GM20431 (cell line): ENCODE results near the gene MYOM1.

ENCODE experiments used
- in situ Hi-C: fragments of 300-500 bp; cut with MseI, MboI; formaldehyde crosslinking; loops from one replicate; pipeline ENCODE4 v1.15.0; 2020; ENCODE audit warnings: low sequenced_read_pairs; ENCODE audit not compliant: unreplicated experiment

The MYOM1 gene

DNA sequence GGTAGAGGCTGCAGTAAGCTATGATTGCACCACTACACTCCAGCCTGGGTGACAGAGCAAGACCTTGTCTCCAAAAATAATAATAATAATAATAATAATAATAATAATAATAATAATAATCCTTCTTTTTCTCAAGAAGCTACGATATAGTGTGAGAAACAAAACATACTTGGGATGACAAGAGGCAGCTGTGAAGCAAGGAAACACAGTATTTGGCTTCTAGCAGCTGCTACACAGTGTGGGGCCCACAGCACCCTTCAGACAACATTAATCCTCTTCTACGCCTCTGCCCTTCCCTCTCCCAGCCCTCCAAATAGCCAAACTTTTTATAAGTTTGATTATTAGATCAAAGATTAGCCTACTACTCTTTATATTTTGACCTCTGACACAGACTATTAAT lies 62.2 kb downstream of the MYOM1 start:
- in situ Hi-C loops: no loop called here

DNA sequence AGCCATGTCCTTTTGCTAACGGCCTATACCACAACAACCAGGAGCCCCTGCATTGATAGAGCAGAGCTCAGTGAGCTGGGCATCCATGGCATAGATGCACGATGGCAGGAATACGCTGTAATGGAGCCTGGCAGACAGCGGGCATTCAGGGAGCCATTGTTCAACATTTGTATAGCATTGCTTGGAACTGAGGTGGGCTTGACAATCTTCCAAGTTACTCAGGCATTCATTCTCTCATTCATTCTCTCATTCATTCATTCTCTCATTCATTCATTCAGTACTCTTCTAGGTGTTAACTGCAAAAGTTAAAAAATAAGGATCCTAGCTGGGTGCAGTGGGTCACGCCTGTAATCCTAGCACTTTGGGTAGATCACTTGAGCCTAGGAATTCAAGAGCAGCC lies 62.7 kb downstream of the MYOM1 start:
- in situ Hi-C loops: no loop called here

GRCh38 chr18:3156325-3156640 lies 63.5 kb downstream of the MYOM1 start:
- in situ Hi-C loops: no loop called here

GRCh38 chr18:3154214-3154613 lies 65.6 kb downstream of the MYOM1 start:
- in situ Hi-C loops: no loop called here

DNA sequence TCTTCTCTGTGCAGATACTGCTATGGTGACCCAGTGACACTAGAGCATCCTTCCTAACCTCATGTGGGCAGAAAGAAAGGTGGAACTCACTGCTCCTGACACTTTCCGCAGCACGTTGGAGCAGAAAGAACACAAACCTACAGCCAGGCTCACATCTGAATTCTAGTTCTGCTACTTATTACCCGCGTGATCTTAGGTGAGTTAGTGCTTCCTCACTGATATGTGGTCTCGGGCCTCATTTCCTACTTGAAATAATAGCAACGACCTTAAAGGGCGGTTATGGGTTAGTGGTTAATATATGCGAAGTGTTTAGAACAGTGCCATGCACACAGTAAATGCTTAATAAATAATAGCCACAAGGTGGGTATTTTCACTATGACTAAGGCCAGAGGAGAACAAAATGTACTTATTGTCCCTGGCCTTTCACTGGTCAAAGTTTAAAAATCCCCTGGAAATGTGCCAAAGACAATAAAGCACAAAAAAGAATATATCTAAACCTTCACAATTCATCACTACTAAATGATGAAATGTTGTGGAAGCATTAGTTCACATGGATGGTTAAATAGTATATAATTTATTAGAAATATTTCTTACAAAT lies 66.6 kb downstream of the MYOM1 start:
- in situ Hi-C loops: no loop called here

- in situ Hi-C loops: no loop called here
These were observed 67.5 kb downstream of the MYOM1 start for GRCh38 chr18:3152294-3152693.

DNA sequence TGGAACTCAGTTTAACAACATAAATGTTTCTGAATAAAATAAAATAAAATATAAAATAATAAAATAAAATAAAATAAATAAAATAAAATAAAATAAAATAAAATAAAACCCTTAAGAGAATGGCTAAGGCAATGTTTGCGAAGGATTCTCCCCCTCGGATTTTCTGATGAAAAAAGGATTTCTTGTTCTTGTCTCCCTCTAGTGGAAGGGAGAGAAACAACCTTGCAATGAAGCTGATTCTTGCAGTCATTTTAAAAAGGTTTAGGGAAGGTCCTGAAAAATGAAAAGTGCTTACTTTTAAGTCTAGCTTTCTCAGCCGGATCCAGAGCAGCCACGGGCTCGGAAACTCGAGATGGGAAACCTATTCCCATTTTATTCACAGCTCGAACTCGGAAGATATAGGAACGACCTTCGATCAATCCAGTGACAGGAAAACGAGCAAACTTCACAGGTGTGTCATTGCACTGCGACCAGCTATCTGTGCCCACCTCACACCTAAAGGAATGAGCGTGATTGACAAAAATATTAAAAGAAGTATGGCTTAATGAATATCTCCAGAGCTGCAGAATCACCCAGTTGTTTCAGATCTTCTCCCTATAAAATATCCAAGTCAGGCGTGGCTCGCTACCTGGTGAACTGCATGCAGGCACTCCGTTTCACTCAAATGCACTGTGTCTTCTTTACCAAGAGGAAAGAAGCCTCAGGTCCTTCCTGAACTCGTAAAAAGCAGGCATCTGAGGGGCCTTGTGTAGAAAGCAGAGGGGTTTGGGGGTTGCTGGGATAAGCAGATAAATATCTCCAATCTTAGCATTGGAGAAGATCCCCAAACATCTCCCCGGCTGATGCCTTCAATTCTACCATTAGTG lies 68.1 kb downstream of the MYOM1 start:
- in situ Hi-C loops: no loop called here

DNA sequence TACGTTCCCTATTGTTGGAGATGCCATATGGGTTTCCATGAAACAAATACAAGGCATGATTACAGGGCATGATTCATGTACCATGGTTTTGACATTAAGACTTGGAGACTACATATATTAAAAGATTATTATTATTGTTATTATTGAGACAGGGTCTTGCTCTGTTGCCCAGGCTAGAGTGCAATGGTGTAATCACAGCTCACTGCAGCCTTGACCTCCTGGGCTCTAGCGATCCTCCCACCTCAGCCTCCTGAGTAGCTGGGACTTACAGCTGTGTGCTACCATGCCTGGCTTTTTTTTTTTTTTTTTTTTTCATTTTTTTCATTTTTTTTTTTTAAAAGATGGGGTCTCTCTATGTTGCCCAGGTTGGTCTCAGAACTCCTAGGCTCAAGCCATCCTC lies 69.1 kb downstream of the MYOM1 start:
- in situ Hi-C loops: no loop called here

GRCh38 chr18:3150274-3150673 lies 69.5 kb downstream of the MYOM1 start:
- in situ Hi-C loops: no loop called here

- in situ Hi-C loops: loop anchor here (25.0 kb wide), 1 partner anchor 88 kb away; the partner anchor contains the start of gene MYL12A
These were observed 70.7 kb downstream of the MYOM1 start for GRCh38 chr18:3148930-3149535.

- in situ Hi-C loops: loop anchor here (25.0 kb wide), 1 partner anchor 89 kb away; the partner anchor contains the start of gene MYL12A
These were observed 71.7 kb downstream of the MYOM1 start for GRCh38 chr18:3147935-3148554.

DNA sequence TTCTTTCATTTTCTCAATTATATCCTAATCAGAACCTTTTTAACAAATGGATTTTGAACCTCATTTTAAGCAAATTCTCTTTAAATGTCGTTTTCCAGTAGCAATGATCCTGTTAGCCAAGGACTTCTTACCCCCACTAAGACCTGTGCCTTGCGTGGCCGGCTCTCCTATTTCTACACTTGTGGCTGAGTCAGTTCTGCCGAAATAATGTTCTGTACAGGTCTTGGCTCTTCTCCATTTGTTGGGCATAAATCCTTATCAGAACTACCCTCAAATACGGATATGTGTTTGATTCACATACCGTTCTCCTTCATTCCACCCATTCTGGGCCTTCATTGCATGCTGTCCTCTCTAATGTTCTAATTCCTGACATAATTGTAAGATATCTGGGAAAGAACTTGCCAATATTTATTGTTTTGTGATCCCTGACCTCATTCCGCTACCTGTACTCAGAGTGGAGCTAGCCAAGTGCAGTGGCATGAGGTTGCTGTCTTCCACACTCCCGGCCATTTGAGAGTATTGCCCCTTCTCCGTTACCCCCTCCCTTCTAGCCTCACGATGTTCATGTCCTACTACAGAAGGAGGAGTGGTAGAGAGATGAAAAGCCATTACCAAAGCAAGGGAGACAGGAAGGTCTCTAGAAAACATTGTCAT lies 78.7 kb downstream of the MYOM1 start:
- in situ Hi-C loops: loop anchor here (25.0 kb wide), 1 partner anchor 96 kb away; the partner anchor contains the start of gene MYL12A

DNA sequence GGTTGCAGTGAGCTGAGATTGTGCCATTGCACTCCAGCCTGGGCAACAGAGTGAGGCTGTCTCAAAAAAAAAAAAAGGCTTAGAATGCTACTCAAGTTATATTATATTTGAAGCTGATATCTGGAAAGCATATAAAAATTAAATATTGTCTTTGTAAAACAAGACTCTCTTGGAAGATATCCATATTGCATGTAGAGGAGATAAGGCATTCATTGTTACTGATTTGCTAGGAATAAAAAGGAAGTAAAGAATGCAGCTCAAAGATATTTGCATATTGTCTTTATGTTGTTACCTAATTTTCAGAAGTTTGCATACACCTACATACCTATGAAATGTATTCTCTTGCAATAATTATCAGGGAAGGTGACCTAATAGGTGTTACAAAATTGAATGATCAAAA lies 79.4 kb downstream of the MYOM1 start:
- in situ Hi-C loops: loop anchor here (25.0 kb wide), 1 partner anchor 97 kb away; the partner anchor contains the start of gene MYL12A

GRCh38 chr18:3139406-3139805 lies 80.4 kb downstream of the MYOM1 start:
- in situ Hi-C loops: loop anchor here (25.0 kb wide), 1 partner anchor 98 kb away; the partner anchor contains the start of gene MYL12A

DNA sequence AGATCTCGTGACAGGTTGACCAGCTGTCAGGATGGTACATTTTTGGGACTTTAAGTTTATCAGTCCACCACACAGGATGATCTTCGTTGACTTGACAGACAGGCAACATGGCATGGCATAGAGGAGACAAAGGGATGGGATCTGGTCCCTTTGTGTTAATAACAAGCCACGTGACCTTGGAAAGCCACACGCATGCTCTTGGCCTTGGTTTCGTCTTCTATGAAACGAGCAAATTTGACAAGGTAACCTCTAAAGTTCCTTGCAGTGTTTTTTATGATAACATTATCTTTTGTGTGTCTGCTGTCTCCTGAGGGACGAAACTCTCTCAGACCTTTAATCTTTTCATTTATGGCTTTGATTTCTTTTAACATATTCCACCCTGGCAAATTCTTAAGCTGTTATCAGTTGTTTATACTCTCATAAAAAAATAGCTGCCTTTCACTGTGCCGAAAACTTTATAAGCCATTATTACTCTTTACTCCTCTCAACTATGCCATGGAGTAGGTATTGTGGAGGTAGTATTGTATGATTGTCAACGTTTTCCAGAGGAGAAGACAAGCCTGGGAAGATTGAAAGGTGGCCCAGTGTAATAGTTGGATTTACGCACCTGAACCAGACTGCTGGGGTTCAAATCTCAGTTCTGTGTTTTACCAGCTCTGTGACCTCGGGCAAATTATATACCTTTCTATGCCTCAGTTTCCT lies 81.3 kb downstream of the MYOM1 start:
- in situ Hi-C loops: loop anchor here (25.0 kb wide), 1 partner anchor 99 kb away; the partner anchor contains the start of gene MYL12A

- in situ Hi-C loops: loop anchor here (25.0 kb wide), 1 partner anchor 102 kb away; the partner anchor contains the start of gene MYL12A
These were observed 84.2 kb downstream of the MYOM1 start for GRCh38 chr18:3135536-3135935.

GRCh38 chr18:3132700-3133099 lies 87.1 kb downstream of the MYOM1 start:
- in situ Hi-C loops: loop anchor here (25.0 kb wide), 1 partner anchor 105 kb away; the partner anchor contains the start of gene MYL12A

GRCh38 chr18:3130344-3130743 lies 89.4 kb downstream of the MYOM1 start:
- in situ Hi-C loops: loop anchor here (25.0 kb wide), 1 partner anchor 107 kb away; the partner anchor contains the start of gene MYL12A
